ENCODE measurements around the gene IFITM1. TPM values are rescaled to one million over a fixed set of nuclear protein-coding genes. Genes with fewer than 3 reads are reported as not detected.

IFITM1 gene
- total and polyA plus RNA-seq, 2 donors (not counting 3 experiments of a cell fraction or from before 2014, with no cell fraction given), result 11.5 to 24.6 TPM

DNA sequence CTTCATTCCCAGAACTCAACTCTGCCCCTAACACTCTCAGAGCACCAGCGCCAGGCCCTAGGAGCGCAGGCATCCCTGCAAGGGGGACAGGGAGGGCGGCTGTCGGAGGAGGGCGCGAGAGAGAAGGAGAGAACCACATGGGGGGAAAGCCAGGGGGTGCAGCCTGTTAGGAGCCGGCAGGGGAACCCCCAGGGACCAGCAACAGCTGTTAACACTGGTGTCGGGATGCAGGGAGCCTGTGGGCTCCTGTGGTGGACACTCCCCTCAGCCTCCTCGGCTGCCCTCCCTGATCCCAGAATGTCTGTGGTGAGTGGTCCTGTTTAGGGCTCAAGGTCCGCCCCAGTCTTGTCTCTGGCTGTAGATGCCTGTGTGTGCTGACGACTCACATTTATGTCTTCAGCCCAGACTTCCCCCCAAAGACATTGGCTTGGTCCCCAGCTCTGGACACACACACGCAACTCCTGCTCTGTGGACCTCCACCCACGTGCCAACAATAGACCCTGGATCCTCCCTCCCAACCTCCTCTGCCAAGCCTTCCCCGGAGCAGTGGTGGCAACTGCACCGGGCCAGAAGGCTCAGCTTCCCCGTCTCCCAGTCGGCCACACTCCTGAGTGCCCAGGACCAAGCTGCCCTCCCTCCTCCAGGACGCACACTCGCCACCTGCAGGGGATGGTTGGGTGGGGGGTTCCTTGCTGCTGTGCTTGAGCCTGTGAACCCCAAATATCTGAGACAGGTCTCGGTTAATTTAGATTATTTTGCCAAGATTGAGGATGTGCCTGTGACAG is 13.7 kb upstream of the IFITM1 start:
- H2AFZ ChIP-seq (ENCODE audit: low read depth, low read length), result no peak overlapping the region
- no peak for FAIRE-seq
- DNase-seq (ENCODE audit: low read depth, low spot score), result no peak
- no peaks in the 10 kb centered on the region for H3K9me3 ChIP-seq (replicated peaks; ENCODE audit: control insufficient read depth, insufficient read depth, low read length)
- H3K4me2 ChIP-seq (ENCODE audit: insufficient read depth, low read length), result no peak overlapping the region
- peaks cover 3 to 8% of the 10 kb centered on the region in 2 experiments for H3K27me3 ChIP-seq (ENCODE audit: control insufficient read depth in 2 of 2, insufficient read depth in 2 of 2, low read length in 2 of 2)
- ChIA-PET CTCF (interaction anchor here (1.2 to 1.7 kb wide), 3 partner anchors 49 to 148 kb away, joined by 3 to 6 read pairs (median 3); no protein-coding TSS in a partner anchor), POLR2A (no interaction called here)
- dilution Hi-C loops (cut with MboI; ENCODE audit: extremely low pct_ligation_motif_present, low sequenced_read_pairs) (no loop called here), intact Hi-C loops (cut with micrococcal nuclease) (no loop called here)
- TF ChIP-seq, protein P1, sequence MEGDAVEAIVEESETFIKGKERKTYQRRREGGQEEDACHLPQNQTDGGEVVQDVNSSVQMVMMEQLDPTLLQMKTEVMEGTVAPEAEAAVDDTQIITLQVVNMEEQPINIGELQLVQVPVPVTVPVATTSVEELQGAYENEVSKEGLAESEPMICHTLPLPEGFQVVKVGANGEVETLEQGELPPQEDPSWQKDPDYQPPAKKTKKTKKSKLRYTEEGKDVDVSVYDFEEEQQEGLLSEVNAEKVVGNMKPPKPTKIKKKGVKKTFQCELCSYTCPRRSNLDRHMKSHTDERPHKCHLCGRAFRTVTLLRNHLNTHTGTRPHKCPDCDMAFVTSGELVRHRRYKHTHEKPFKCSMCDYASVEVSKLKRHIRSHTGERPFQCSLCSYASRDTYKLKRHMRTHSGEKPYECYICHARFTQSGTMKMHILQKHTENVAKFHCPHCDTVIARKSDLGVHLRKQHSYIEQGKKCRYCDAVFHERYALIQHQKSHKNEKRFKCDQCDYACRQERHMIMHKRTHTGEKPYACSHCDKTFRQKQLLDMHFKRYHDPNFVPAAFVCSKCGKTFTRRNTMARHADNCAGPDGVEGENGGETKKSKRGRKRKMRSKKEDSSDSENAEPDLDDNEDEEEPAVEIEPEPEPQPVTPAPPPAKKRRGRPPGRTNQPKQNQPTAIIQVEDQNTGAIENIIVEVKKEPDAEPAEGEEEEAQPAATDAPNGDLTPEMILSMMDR (IDR thresholded peaks at IDR 0.05; ENCODE audit: extremely low read depth in 1 of 2, insufficient read depth in 1 of 2, low read depth in 1 of 2, low read length in 2 of 2), result peak; percentile 8 to 44
- TF ChIP-seq POLR2AphosphoS5 (IDR thresholded peaks at IDR 0.05; ENCODE audit: insufficient read depth, low read depth, low read length), result no peak
- no peaks in the 10 kb centered on the region for H3K9me1 ChIP-seq (replicated peaks; ENCODE audit: control insufficient read depth, extremely low read depth, insufficient read depth, low read length)
- H3K4me1 ChIP-seq (ENCODE audit: control insufficient read depth, extremely low read depth, insufficient read depth, low read length), result no peaks in the 10 kb centered on the region
- no TSS peak for BruUV-seq (replicated peaks)
- no peaks in the 10 kb centered on the region for H3K79me2 ChIP-seq (ENCODE audit: control insufficient read depth, insufficient read depth, low read length)
- H3K4me3 ChIP-seq (replicated peaks in 1 of 3; ENCODE audit: insufficient read depth in 1 of 3, low read depth in 1 of 3, low read length in 3 of 3), result no peak overlapping the region
- no peaks in the 10 kb centered on the region for H3K36me3 ChIP-seq (ENCODE audit: control insufficient read depth in 2 of 2, extremely low read depth in 1 of 2, insufficient read depth in 2 of 2, low read length in 2 of 2)
- no peaks in the 10 kb centered on the region for H4K20me1 ChIP-seq (replicated peaks; ENCODE audit: control insufficient read depth, extremely low read depth, insufficient read depth, low read length)
- H3K9ac ChIP-seq (replicated peaks; ENCODE audit: extremely low read depth, insufficient read depth, low read length), result no peak overlapping the region
- H3K27ac ChIP-seq (ENCODE audit: insufficient read depth, low read depth, low read length), result no peak overlapping the region

DNA sequence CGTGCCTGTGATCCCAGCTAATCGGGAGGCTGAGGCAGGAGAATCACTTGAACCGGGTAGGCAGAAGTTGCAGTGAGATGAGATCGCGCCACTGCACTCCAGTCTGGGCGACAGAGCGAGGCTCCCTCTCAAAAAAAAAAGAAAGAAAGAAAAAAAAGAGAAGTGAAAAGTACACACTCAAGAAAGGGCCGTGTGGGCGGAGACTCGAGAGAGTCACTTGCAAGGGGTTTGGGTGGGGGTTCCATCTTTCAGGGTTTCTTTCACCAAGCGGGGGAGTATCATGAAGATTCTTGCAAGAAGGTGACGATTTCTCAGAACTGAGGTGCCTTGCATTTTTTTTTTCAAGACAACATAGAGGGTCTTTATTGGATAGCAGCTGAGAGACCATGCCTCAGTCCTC is 10.5 kb upstream of the IFITM1 start:
- peaks cover 2% of the 10 kb centered on the region for H3K4me1 ChIP-seq (ENCODE audit: control insufficient read depth, extremely low read depth, insufficient read depth, low read length)
- DNase-seq (ENCODE audit: low read depth, low spot score) (no peak), FAIRE-seq (no peak)
- H3K27ac ChIP-seq (ENCODE audit: insufficient read depth, low read depth, low read length), result no peak overlapping the region
- no peak overlapping the region for H3K9ac ChIP-seq (replicated peaks; ENCODE audit: extremely low read depth, insufficient read depth, low read length)
- ChIA-PET CTCF (interaction anchor here (1.5 to 3.3 kb wide), 2 partner anchors 14 to 93 kb away, joined by 8 to 19 read pairs; no protein-coding TSS in a partner anchor), POLR2A (no interaction called here)
- no peak overlapping the region for H3K4me3 ChIP-seq (replicated peaks in 1 of 3; ENCODE audit: insufficient read depth in 1 of 3, low read depth in 1 of 3, low read length in 3 of 3)
- intact Hi-C loops (cut with micrococcal nuclease), result no loop called here
- H3K27me3 ChIP-seq (ENCODE audit: control insufficient read depth in 2 of 2, insufficient read depth in 2 of 2, low read length in 2 of 2), result peaks cover 3 to 8% of the 10 kb centered on the region in 2 experiments
- no peak overlapping the region for H3K4me2 ChIP-seq (ENCODE audit: insufficient read depth, low read length)
- H3K9me3 ChIP-seq (replicated peaks; ENCODE audit: control insufficient read depth, insufficient read depth, low read length), result no peaks in the 10 kb centered on the region
- BruUV-seq (replicated peaks), result no TSS peak
- no peaks in the 10 kb centered on the region for H3K79me2 ChIP-seq (ENCODE audit: control insufficient read depth, insufficient read depth, low read length)
- dilution Hi-C loops (cut with MboI; ENCODE audit: extremely low pct_ligation_motif_present, low sequenced_read_pairs), result no loop called here
- H2AFZ ChIP-seq (ENCODE audit: low read depth, low read length), result no peak overlapping the region
- H3K36me3 ChIP-seq (ENCODE audit: control insufficient read depth in 2 of 2, extremely low read depth in 1 of 2, insufficient read depth in 2 of 2, low read length in 2 of 2), result no peaks in the 10 kb centered on the region
- H4K20me1 ChIP-seq (replicated peaks; ENCODE audit: control insufficient read depth, extremely low read depth, insufficient read depth, low read length), result no peaks in the 10 kb centered on the region
- TF ChIP-seq, protein P2, sequence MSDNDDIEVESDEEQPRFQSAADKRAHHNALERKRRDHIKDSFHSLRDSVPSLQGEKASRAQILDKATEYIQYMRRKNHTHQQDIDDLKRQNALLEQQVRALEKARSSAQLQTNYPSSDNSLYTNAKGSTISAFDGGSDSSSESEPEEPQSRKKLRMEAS (IDR thresholded peaks at IDR 0.05; ENCODE audit: insufficient read depth, insufficient read length), result no peak
- TF ChIP-seq GATA2 (IDR thresholded peaks at IDR 0.05; ENCODE audit: insufficient read depth, insufficient read length, low read depth, low read length) (no peak), FOS (IDR thresholded peaks at IDR 0.05; ENCODE audit: borderline replicate concordance, insufficient read depth, low read length) (no peak), EZH2 (IDR thresholded peaks at IDR 0.05; ENCODE audit: borderline replicate concordance, low read depth, low read length, severe bottlenecking) (no peak), JUN (IDR thresholded peaks at IDR 0.05; ENCODE audit: borderline replicate concordance, insufficient read depth, insufficient read length, low read depth) (no peak), POLR2AphosphoS5 (IDR thresholded peaks at IDR 0.05; ENCODE audit: insufficient read depth, low read depth, low read length) (no peak), MYC (IDR thresholded peaks at IDR 0.05; ENCODE audit: low read depth, low read length) (no peak), POLR2A (IDR thresholded peaks at IDR 0.05; ENCODE audit: low read depth, low read length) (no peak)
- TF ChIP-seq, protein P1 (IDR thresholded peaks at IDR 0.05; ENCODE audit: extremely low read depth in 1 of 2, insufficient read depth in 1 of 2, low read depth in 1 of 2, low read length in 2 of 2), result no peak
- H3K9me1 ChIP-seq (replicated peaks; ENCODE audit: control insufficient read depth, extremely low read depth, insufficient read depth, low read length), result no peaks in the 10 kb centered on the region
